Loucy (cell line): ENCODE measurements around the gene CCDC63.
A peak's percentile ranks its signal among the peaks of the same experiment; 100 is the strongest.

ENCODE experiments used
- H2AFZ ChIP-seq: fragments of 200-600 bp; sonication (generic); 2 replicates; pipeline ENCODE4 v1.6.0; 2016; ENCODE audit warnings: antibody characterized with exemption, mild to moderate bottlenecking, low read length, moderate library complexity
- H3F3A ChIP-seq: fragments of 200-600 bp; 2 replicates; pipeline ENCODE4 v1.6.0; 2016; ENCODE audit warnings: antibody characterized with exemption, low read depth, mild to moderate bottlenecking
- H3K27me3 ChIP-seq: fragments of 200-600 bp; sonication (generic); 2 replicates; pipeline ENCODE4 v1.6.1; 2014; ENCODE audit warnings: low read length, mild to moderate bottlenecking; ENCODE audit not compliant: insufficient read depth, poor library complexity, severe bottlenecking
- H3K36me3 ChIP-seq: fragments of 200-600 bp; sonication (generic); 2 replicates; pipeline ENCODE4 v1.6.1; 2016; ENCODE audit warnings: low read length; ENCODE audit not compliant: insufficient read depth
- H3K4me1 ChIP-seq: fragments of 200-600 bp; sonication (generic); 2 replicates; pipeline ENCODE4 v1.5.1; 2014; ENCODE audit warnings: low read length, mild to moderate bottlenecking; ENCODE audit not compliant: insufficient read depth, poor library complexity, severe bottlenecking
- H3K4me2 ChIP-seq: fragments of 200-600 bp; sonication (generic); 2 replicates; pipeline ENCODE4 v1.6.0; 2014; ENCODE audit warnings: antibody characterized with exemption, low read length, low read depth, mild to moderate bottlenecking; ENCODE audit not compliant: poor library complexity, severe bottlenecking
- H3K4me3 ChIP-seq: fragments of 200-600 bp; sonication (generic); 2 replicates; pipeline ENCODE4 v1.5.1; 2014; ENCODE audit warnings: low read length, mild to moderate bottlenecking, mixed read lengths; ENCODE audit not compliant: poor library complexity, severe bottlenecking
- H3K79me2 ChIP-seq: fragments of 200-600 bp; sonication (generic); 2 replicates; pipeline ENCODE4 v1.6.1; 2014; ENCODE audit warnings: low read length; ENCODE audit not compliant: insufficient read depth
- H3K9ac ChIP-seq: fragments of 200-600 bp; sonication (generic); 2 replicates; pipeline ENCODE4 v1.6.0; 2014; ENCODE audit warnings: mild to moderate bottlenecking, low read depth, low read length, moderate library complexity; ENCODE audit not compliant: poor library complexity, severe bottlenecking
- H3K9me2 ChIP-seq: fragments of 200-600 bp; sonication (generic); replicated peaks from 2 replicates; pipeline ENCODE4 v1.6.1; 2016; ENCODE audit warnings: low read depth, low read length, mixed read lengths
- H3K9me3 ChIP-seq: fragments of 200-600 bp; sonication (generic); 2 replicates; pipeline ENCODE4 v1.6.1; 2014; ENCODE audit warnings: mild to moderate bottlenecking, antibody characterized with exemption, low read length, low read depth; ENCODE audit not compliant: insufficient read depth
- H4K20me1 ChIP-seq: fragments of 200-600 bp; sonication (generic); 2 replicates; pipeline ENCODE4 v1.6.0; 2014; ENCODE audit warnings: antibody characterized with exemption, low read length, mild to moderate bottlenecking; ENCODE audit not compliant: insufficient read depth, poor library complexity, severe bottlenecking
- EZH2phosphoT487 ChIP-seq: fragments of 200-600 bp; IDR thresholded peaks from 2 replicates; pipeline ENCODE4 v1.6.1; 2018; ENCODE audit warnings: antibody characterized with exemption, mild to moderate bottlenecking, moderate library complexity, borderline replicate concordance
- TF ChIP-seq, protein P1 (sequence below): fragments of 200-600 bp; sonication (generic); conservative IDR thresholded peaks from 2 replicates; pipeline ENCODE4 v1.5.1; 2014; ENCODE audit warnings: mild to moderate bottlenecking, antibody characterized with exemption, low read length

CCDC63 gene

DNA sequence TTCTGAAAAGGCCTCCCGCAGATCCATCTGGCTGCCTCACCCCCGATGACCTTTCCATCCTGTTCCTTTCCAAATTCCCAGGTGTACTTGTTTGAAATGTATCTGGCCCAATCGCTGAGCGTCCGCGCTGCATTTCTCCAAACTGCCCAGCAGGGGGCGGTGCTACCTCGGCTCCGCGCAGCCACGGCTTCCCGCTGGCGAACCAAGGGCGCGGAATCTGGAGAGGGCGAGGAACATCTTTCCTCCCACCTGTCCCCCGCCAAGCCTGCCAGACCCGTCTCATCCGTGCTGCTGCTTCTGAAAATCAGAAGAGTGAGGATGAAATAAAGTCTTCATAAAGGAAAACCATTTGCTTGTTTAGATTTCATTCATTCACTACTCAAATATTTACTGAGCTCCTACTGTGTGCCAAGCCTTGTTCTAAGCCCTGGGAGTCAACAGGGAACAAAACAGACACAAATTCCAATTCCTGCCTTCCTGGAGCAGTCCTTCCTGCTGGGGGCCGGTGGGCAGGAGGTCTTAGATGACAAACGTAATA, 90.4 kb downstream of the CCDC63 start:
- no peak overlapping the region for H3K4me3 ChIP-seq
- H3K4me1 ChIP-seq, result no peaks in the 10 kb centered on the region
- no peaks in the 10 kb centered on the region for H4K20me1 ChIP-seq
- no peaks in the 10 kb centered on the region for H3K79me2 ChIP-seq
- H3K27me3 ChIP-seq, result no peaks in the 10 kb centered on the region
- peak overlapping the region; percentile 66 for H2AFZ ChIP-seq
- TF ChIP-seq, protein P1, sequence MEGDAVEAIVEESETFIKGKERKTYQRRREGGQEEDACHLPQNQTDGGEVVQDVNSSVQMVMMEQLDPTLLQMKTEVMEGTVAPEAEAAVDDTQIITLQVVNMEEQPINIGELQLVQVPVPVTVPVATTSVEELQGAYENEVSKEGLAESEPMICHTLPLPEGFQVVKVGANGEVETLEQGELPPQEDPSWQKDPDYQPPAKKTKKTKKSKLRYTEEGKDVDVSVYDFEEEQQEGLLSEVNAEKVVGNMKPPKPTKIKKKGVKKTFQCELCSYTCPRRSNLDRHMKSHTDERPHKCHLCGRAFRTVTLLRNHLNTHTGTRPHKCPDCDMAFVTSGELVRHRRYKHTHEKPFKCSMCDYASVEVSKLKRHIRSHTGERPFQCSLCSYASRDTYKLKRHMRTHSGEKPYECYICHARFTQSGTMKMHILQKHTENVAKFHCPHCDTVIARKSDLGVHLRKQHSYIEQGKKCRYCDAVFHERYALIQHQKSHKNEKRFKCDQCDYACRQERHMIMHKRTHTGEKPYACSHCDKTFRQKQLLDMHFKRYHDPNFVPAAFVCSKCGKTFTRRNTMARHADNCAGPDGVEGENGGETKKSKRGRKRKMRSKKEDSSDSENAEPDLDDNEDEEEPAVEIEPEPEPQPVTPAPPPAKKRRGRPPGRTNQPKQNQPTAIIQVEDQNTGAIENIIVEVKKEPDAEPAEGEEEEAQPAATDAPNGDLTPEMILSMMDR, result peak; percentile 99
- no peak for TF ChIP-seq EZH2phosphoT487
- H3K9me3 ChIP-seq, result no peaks in the 10 kb centered on the region
- H3K4me2 ChIP-seq, result peak overlapping the region; percentile 44
- H3K9me2 ChIP-seq, result no peaks in the 10 kb centered on the region
- no peak overlapping the region for H3K9ac ChIP-seq
- no peaks in the 10 kb centered on the region for H3K36me3 ChIP-seq
- H3F3A ChIP-seq, result no peaks in the 10 kb centered on the region

DNA sequence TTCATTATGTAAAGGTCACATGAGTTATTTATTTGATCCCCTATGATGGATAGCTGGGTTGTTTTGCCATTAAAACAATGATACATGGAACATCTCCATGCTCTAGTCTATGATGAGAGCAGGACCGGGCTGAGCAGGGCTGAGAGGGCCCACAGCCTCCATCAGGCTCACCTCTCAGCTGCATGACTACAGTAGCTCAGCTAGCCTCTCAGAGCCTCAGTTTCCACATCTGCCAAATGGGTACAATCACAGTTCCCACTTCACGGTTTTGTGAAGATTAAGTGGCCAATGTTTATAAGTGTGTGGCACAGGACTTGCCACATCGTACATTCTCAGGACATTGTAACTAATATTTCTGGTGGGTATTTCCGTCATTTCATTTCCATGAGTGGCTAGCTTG, 93.5 kb downstream of the CCDC63 start:
- H3K79me2 ChIP-seq, result no peaks in the 10 kb centered on the region
- H3K4me1 ChIP-seq, result no peaks in the 10 kb centered on the region
- H2AFZ ChIP-seq, result no peak overlapping the region
- H3K9ac ChIP-seq, result no peak overlapping the region
- H3K27me3 ChIP-seq, result no peaks in the 10 kb centered on the region
- H3K4me2 ChIP-seq, result no peak overlapping the region
- no peak overlapping the region for H3K4me3 ChIP-seq
- no peak for TF ChIP-seq EZH2phosphoT487
- TF ChIP-seq, protein P1, result no peak
- H3F3A ChIP-seq, result no peaks in the 10 kb centered on the region
- no peaks in the 10 kb centered on the region for H3K9me3 ChIP-seq
- H3K36me3 ChIP-seq, result no peaks in the 10 kb centered on the region
- no peaks in the 10 kb centered on the region for H4K20me1 ChIP-seq
- no peaks in the 10 kb centered on the region for H3K9me2 ChIP-seq

DNA sequence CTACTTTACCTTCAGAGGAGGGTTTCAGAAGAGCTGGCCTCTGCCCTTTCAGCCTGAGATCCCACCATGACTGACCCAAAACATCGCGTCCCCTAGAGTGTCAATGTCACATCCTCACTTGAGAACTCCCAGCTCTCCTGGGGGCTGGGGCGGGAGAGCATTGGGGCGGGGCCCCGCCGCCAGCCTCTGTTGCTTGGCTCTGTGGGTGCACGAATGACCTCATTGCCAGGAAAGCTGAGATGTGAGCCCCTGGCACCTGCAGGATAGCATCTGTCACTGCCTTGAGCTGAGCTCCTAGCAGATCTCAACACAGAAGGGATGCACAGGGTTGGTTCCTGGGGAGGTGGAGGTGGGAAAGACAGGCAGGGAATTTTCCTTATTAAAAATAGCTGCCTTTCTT, 94.1 kb downstream of the CCDC63 start:
- Histone ChIP-seq H3K4me2 (no peak overlapping the region), H3K9me2 (no peaks in the 10 kb centered on the region), H2AFZ (no peak overlapping the region), H3K9ac (no peak overlapping the region), H3K9me3 (peaks cover 6% of the 10 kb centered on the region; the same call in 1 of the 2 replicates), H3K4me1 (no peaks in the 10 kb centered on the region), H3K27me3 (no peaks in the 10 kb centered on the region), H3F3A (no peaks in the 10 kb centered on the region), H3K4me3 (no peak overlapping the region), H3K79me2 (no peaks in the 10 kb centered on the region), H4K20me1 (no peaks in the 10 kb centered on the region), H3K36me3 (no peaks in the 10 kb centered on the region)
- no peak for TF ChIP-seq EZH2phosphoT487
- TF ChIP-seq, protein P1, result no peak
